CD4-positive, alpha-beta T cell (primary cell): ENCODE measurements around the gene TPD52L3. TPM values are rescaled to one million over a fixed set of nuclear protein-coding genes. Genes with fewer than 3 reads are reported as not detected.

ENCODE experiments used
- ATAC-seq: fragments of 200-7000 bp; cut with Tn5 transposase; one replicate; pipeline ENCODE4 v1.10.0; 2022; ENCODE audit warnings: mild to moderate bottlenecking; ENCODE audit not compliant: poor library complexity
- CTCF ChIA-PET: fragments of 350-600 bp; sonication (Branson Sonifier 250); formaldehyde crosslinking; loops from one replicate; lab custom pipeline; 2021; ENCODE audit warnings: antibody characterized with exemption, inconsistent platforms; lab: Charles Lee
- POLR2A ChIA-PET: fragments of 350-600 bp; sonication (Branson Sonifier 250); formaldehyde crosslinking; loops from one replicate; lab custom pipeline; 2021; ENCODE audit warnings: antibody characterized with exemption, inconsistent platforms; lab: Charles Lee
- DNase-seq, 14 experiments: peaks; one replicate each; pipeline ENCODE4 v3.0.0-alpha.2; 2013 to 2020; ENCODE audit warnings: mixed read lengths in 2 of 14
- H3K27ac ChIP-seq, 2 donors: one replicate each; pipeline versions ENCODE4 v1.5.1 to v1.7.0; 2013; ENCODE audit warnings: low read length in 2 of 2, low read depth in 1 of 2, mild to moderate bottlenecking in 1 of 2
- H3K27me3 ChIP-seq, 2 experiments: 1 replicate in 1 of 2; 2 replicates in 1 of 2; pipeline versions ENCODE4 v1.6.1 to v1.7.0; 2013; ENCODE audit warnings: low read length in 2 of 2, control low read depth in 1 of 2, mild to moderate bottlenecking in 1 of 2, moderate library complexity in 1 of 2; ENCODE audit not compliant: insufficient read depth in 2 of 2, control insufficient read depth in 1 of 2
- H3K36me3 ChIP-seq: one replicate; pipeline ENCODE4 v1.6.1; 2013; ENCODE audit warnings: low read length, control low read depth; ENCODE audit not compliant: insufficient read depth
- H3K4me1 ChIP-seq: one replicate; pipeline ENCODE4 v1.6.1; 2013; ENCODE audit warnings: low read length, control low read depth; ENCODE audit not compliant: insufficient read depth
- H3K4me3 ChIP-seq: one replicate; pipeline ENCODE4 v1.5.1; 2013; ENCODE audit warnings: mild to moderate bottlenecking, low read length, moderate library complexity
- H3K9me3 ChIP-seq, 2 experiments: 1 replicate in 1 of 2; 2 replicates in 1 of 2; pipeline versions ENCODE4 v1.6.1 to v1.7.0; 2013; ENCODE audit warnings: low read length in 2 of 2, mild to moderate bottlenecking in 2 of 2, control low read depth in 1 of 2, moderate library complexity in 1 of 2; ENCODE audit not compliant: control insufficient read depth in 1 of 2, insufficient read depth in 1 of 2
- H3K27ac Mint-ChIP-seq: one replicate; pipeline ENCODE4 v1.8.0; 2020; ENCODE audit warnings: mixed read lengths
- H3K27me3 Mint-ChIP-seq: one replicate; pipeline ENCODE4 v1.8.0; 2021; ENCODE audit warnings: mixed read lengths
- H3K36me3 Mint-ChIP-seq: one replicate; pipeline ENCODE4 v1.8.0; 2021; ENCODE audit warnings: low read depth, mixed read lengths
- H3K4me1 Mint-ChIP-seq: one replicate; pipeline ENCODE4 v1.8.0; 2021; ENCODE audit warnings: low read depth, mixed read lengths
- H3K4me3 Mint-ChIP-seq: one replicate; pipeline ENCODE4 v1.8.0; 2020; ENCODE audit warnings: mild to moderate bottlenecking, mixed read lengths
- H3K9me3 Mint-ChIP-seq: one replicate; pipeline ENCODE4 v1.8.0; 2020; ENCODE audit warnings: mixed read lengths
- intact Hi-C, 2 experiments: fragments of 100-400 bp; cut with DNase I in 1 of 2; cut with micrococcal nuclease in 1 of 2; formaldehyde crosslinking; loops; one replicate each; pipeline versions ENCODE4 v1.15.1 to v1.9.0; 2023 to 2025; cut with DNase I, micrococcal nuclease
- total RNA-seq, 174 experiments: library from RNA in 2 of 174; stranded (reverse) in 2 of 174; gene quantifications; one replicate each; pipeline ENCODE4 v1.2.3 and lab custom pipeline; 2021 to 2026
- TF ChIP-seq, protein P1 (sequence below): fragments of 200-600 bp; IDR thresholded peaks from one replicate; pipeline ENCODE4 v1.8.0; 2022; ENCODE audit warnings: antibody characterized with exemption, mild to moderate bottlenecking

TPD52L3 gene
- total RNA-seq, 2 experiments from 2014 or later: not detected

DNA sequence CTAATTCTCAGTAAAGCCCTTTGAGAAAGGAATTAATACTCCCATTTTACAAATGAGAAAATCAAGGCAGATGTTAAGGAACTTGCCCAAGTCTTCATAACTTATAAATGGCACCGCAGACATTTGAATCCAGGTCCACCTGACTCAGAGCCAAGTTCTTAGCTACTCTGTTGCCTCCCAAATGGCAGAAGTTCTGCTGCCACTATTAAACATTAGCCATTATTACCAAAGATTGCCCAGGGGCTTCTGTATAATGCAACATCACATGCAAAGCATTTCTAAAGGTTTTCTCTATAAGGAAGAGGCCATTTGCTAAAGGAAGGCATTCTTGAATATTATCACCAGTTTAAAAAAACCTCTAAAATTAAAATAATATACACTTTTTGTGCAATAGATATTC, 28.3 kb downstream of the TPD52L3 start:
- Mint-ChIP-seq H3K9me3 (no peaks in the 10 kb centered on the region), H3K4me3 (no peak overlapping the region), H3K27ac (no peak overlapping the region), H3K27me3 (peaks cover 6% of the 10 kb centered on the region), H3K4me1 (no peaks in the 10 kb centered on the region), H3K36me3 (no peaks in the 10 kb centered on the region)
- TF ChIP-seq, protein P1, sequence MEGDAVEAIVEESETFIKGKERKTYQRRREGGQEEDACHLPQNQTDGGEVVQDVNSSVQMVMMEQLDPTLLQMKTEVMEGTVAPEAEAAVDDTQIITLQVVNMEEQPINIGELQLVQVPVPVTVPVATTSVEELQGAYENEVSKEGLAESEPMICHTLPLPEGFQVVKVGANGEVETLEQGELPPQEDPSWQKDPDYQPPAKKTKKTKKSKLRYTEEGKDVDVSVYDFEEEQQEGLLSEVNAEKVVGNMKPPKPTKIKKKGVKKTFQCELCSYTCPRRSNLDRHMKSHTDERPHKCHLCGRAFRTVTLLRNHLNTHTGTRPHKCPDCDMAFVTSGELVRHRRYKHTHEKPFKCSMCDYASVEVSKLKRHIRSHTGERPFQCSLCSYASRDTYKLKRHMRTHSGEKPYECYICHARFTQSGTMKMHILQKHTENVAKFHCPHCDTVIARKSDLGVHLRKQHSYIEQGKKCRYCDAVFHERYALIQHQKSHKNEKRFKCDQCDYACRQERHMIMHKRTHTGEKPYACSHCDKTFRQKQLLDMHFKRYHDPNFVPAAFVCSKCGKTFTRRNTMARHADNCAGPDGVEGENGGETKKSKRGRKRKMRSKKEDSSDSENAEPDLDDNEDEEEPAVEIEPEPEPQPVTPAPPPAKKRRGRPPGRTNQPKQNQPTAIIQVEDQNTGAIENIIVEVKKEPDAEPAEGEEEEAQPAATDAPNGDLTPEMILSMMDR: no peak
- intact Hi-C loops: loop anchor here (10.0 kb wide), 2 partner anchors 328 to 378 kb away; no protein-coding TSS in a partner anchor
- POLR2A ChIA-PET: no interaction called here
- DNase-seq (no peak), ATAC-seq (no peak)
- no peaks in the 10 kb centered on the region for H3K36me3 ChIP-seq
- no peak overlapping the region for H3K27ac ChIP-seq
- no peaks in the 10 kb centered on the region for H3K4me1 ChIP-seq
- no peak overlapping the region for H3K4me3 ChIP-seq
- H3K27me3 ChIP-seq: no peaks in the 10 kb centered on the region
- CTCF ChIA-PET: no interaction called here
- no peaks in the 10 kb centered on the region for H3K9me3 ChIP-seq

DNA sequence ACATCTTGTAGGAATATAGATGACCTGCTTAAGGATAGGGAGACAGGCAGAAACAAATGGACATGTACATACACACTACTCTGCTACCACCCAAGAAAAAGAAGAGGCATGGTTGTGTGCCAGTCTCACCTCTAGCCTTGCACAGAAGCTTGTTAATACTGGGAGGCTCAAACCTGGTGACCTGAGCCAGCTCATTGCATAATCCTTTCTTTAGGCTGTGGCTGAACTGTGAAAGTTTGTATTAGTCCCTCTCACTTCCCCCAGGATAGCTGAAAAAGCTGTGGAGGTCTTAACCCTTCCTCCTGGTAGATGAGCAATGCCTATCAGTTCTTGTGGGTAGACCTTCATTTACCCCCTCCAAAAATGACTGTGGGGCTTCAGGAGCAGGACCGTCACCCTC, 28.7 kb downstream of the TPD52L3 start:
- no peak overlapping the region for H3K4me3 ChIP-seq
- no peak overlapping the region for H3K27ac ChIP-seq
- H3K4me3 Mint-ChIP-seq: no peak overlapping the region
- H3K9me3 Mint-ChIP-seq: no peaks in the 10 kb centered on the region
- no peaks in the 10 kb centered on the region for H3K36me3 Mint-ChIP-seq
- intact Hi-C loops: loop anchor here (10.0 kb wide), 2 partner anchors 328 to 378 kb away; no protein-coding TSS in a partner anchor
- no peak for ATAC-seq
- no peaks in the 10 kb centered on the region for H3K9me3 ChIP-seq
- no peak overlapping the region for H3K27ac Mint-ChIP-seq
- H3K36me3 ChIP-seq: no peaks in the 10 kb centered on the region
- no peaks in the 10 kb centered on the region for H3K4me1 Mint-ChIP-seq
- DNase-seq: no peak
- POLR2A ChIA-PET: no interaction called here
- CTCF ChIA-PET: no interaction called here
- no peaks in the 10 kb centered on the region for H3K27me3 ChIP-seq
- H3K27me3 Mint-ChIP-seq: peaks cover 6% of the 10 kb centered on the region
- TF ChIP-seq, protein P1: no peak
- no peaks in the 10 kb centered on the region for H3K4me1 ChIP-seq

DNA sequence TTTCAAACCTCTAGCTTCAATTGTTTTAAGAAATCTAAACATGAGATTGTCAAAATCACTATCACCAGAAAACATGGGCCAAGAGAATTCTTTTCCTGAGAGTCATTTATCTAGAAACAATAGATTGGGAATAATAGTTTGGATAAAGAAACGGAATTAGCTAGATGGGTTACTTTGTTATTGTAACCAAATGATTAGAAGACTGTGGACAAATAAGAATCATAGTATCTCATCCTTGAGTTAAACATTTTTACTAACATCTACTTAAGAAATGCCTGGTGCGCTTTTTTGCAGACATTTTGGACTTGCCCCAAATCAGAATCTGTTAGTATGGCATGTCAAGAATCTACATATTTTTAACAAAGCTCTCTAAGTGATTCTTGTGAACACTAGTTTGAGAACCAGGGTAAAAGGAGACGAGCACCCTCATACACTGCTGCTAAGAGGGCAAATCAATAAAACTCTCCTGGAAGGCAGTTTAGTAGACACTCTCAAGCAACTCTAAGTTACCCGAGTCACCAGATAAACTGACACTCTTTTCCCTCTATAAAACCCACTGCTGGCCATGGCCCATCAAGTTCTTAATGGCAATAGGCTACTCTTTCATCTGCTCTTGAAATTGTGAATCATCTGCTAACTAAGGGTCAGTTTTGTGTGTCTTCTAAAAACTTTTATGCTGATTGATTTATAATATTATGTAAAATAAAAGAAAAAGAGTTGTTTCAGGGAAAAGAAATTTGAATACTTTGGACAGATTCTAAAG, 39.1 kb downstream of the TPD52L3 start:
- ChIA-PET POLR2A (no interaction called here), CTCF (no interaction called here)
- Mint-ChIP-seq H3K27ac (no peak overlapping the region), H3K4me3 (no peak overlapping the region), H3K9me3 (peaks cover 3% of the 10 kb centered on the region), H3K4me1 (no peaks in the 10 kb centered on the region), H3K36me3 (peaks cover 4% of the 10 kb centered on the region), H3K27me3 (no peaks in the 10 kb centered on the region)
- H3K27ac ChIP-seq: no peak overlapping the region
- ATAC-seq: no peak
- peaks cover 10 to 20% of the 10 kb centered on the region in 2 experiments for H3K9me3 ChIP-seq
- no peak overlapping the region for H3K4me3 ChIP-seq
- H3K27me3 ChIP-seq: no peaks in the 10 kb centered on the region
- intact Hi-C loops: no loop called here
- DNase-seq: no peak
- no peaks in the 10 kb centered on the region for H3K4me1 ChIP-seq
- H3K36me3 ChIP-seq: no peaks in the 10 kb centered on the region
- TF ChIP-seq, protein P1: no peak
